Esophagus muscularis mucosa (tissue), 4 donors: ENCODE measurements around the gene CBFA2T2. TPM values are rescaled to one million over a fixed set of nuclear protein-coding genes. Genes with fewer than 3 reads are reported as not detected.
"Not testable (repeated sequence)": the region's sequence is repeated elsewhere in the genome, so short reads cannot be mapped to it uniquely, and the experiment has no call there.

Experiments
- DNase-seq: peaks from one replicate; pipeline ENCODE4 v3.0.0-alpha.2; 2017; ENCODE audit errors: extremely low spot score
- H3K27ac ChIP-seq, 4 donors: fragments of 200-600 bp; sonication (generic); replicated peaks in 1 of 4; 1 replicate in 3 of 4; 2 replicates in 1 of 4; pipeline ENCODE4 v1.5.1; 2016 to 2019; ENCODE audit warnings: mild to moderate bottlenecking in 1 of 4
- H3K27me3 ChIP-seq, 4 donors: fragments of 200-600 bp; sonication (generic); one replicate each; pipeline versions ENCODE4 v1.5.1 to v1.6.0; 2016 to 2019
- H3K36me3 ChIP-seq, 4 donors: fragments of 200-600 bp; sonication (generic); one replicate each; pipeline ENCODE4 v1.5.1; 2016 to 2019
- H3K4me1 ChIP-seq, 4 donors: fragments of 200-600 bp; sonication (generic); one replicate each; pipeline ENCODE4 v1.5.1; 2016 to 2019
- H3K4me3 ChIP-seq, 4 donors: fragments of 200-600 bp; sonication (generic); 1 replicate in 2 of 4; 2 replicates in 2 of 4; pipeline ENCODE4 v1.5.1; 2016 to 2019; ENCODE audit warnings: mild to moderate bottlenecking in 4 of 4, moderate library complexity in 1 of 4
- H3K9me3 ChIP-seq, 4 donors: fragments of 200-600 bp; sonication (generic); 1 replicate in 3 of 4; 2 replicates in 1 of 4; pipeline ENCODE4 v1.5.1; 2016 to 2019
- CTCF ChIP-seq, 3 experiments: fragments of 200-600 bp in 2 of 3; fragments of 450-650 bp in 1 of 3; sonication (generic) in 2 of 3; IDR thresholded peaks; one replicate each; pipeline ENCODE4 v1.5.1; 2017 to 2019; ENCODE audit warnings: antibody characterized with exemption in 3 of 3, mild to moderate bottlenecking in 2 of 3, moderate library complexity in 1 of 3
- EP300 ChIP-seq: sonication (generic); formaldehyde crosslinking; IDR thresholded peaks from one replicate; pipeline ENCODE4 v1.6.1; 2017; ENCODE audit warnings: antibody characterized with exemption
- POLR2A ChIP-seq: fragments of 450-650 bp; IDR thresholded peaks from one replicate; pipeline ENCODE4 v1.6.1; 2017; ENCODE audit warnings: antibody characterized with exemption, moderate library complexity, mild to moderate bottlenecking, low read depth
- POLR2AphosphoS5 ChIP-seq, 2 donors: sonication (generic); formaldehyde crosslinking; IDR thresholded peaks; one replicate each; pipeline ENCODE4 v1.6.1; 2017; ENCODE audit warnings: antibody characterized with exemption in 2 of 2
- whole genome bisulfite sequencing: methylation state at CpG from one replicate; pipeline ENCODE4 v1.1.5; 2018; 5-methylcytosine and 5-hydroxymethylcytosine counted together
- intact Hi-C: fragments of 100-400 bp; cut with DNase I; formaldehyde crosslinking; loops from one replicate; pipeline ENCODE4 v1.15.1; 2023
- total RNA-seq, 4 donors: library from RNA; depleted of rRNA; stranded (reverse); fragments of >200 nt; gene quantifications; one replicate each; pipeline versions ENCODE4 v1.1.0 to v1.2.1, GENCODE V29; 2016

Gene CBFA2T2
- total RNA-seq, 4 donors from 2014 or later, result 11.3 to 17.7 (median 14.6) TPM

GRCh38 chr20:33589059-33589458 is 99.2 kb downstream of the CBFA2T2 start:
- DNase-seq, result no peak
- intact Hi-C loops, result no loop called here

GRCh38 chr20:33591901-33592300 is 102.0 kb downstream of the CBFA2T2 start:
- 93% methylated on average over 9 of the region's 9 CpGs for WGBS
- DNase-seq, H3K27ac ChIP-seq, H3K36me3 ChIP-seq, H3K4me1 ChIP-seq, H3K9me3 ChIP-seq, H3K4me3 ChIP-seq, intact Hi-C loops, H3K27me3 ChIP-seq: not testable (repeated sequence)

More at GRCh38 chr20:33589059-33589458, 99.2 kb downstream of the CBFA2T2 start:
- H3K27ac ChIP-seq, result no peak overlapping the region
- H3K36me3 ChIP-seq, result no peaks in the 10 kb centered on the region
- no peaks in the 10 kb centered on the region for H3K9me3 ChIP-seq
- H3K4me1 ChIP-seq, result peaks cover 0 to 15% (median 10%) of the 10 kb centered on the region in 4 donors
- no peak for TF ChIP-seq CTCF (IDR thresholded peaks at IDR 0.05)
- TF ChIP-seq POLR2A, result no peak
- no peak for TF ChIP-seq POLR2AphosphoS5 (IDR thresholded peaks at IDR 0.05)
- no peak for TF ChIP-seq EP300
- no peaks in the 10 kb centered on the region for H3K27me3 ChIP-seq
- no peak overlapping the region for H3K4me3 ChIP-seq

GRCh38 chr20:33594743-33595142 is 104.8 kb downstream of the CBFA2T2 start:
- peaks cover 0 to 4% (median 0%) of the 10 kb centered on the region in 4 donors for H3K36me3 ChIP-seq
- TF ChIP-seq EP300, result no peak
- no peak for TF ChIP-seq POLR2A
- no peak for TF ChIP-seq POLR2AphosphoS5 (IDR thresholded peaks at IDR 0.05)
- no peak for TF ChIP-seq CTCF (IDR thresholded peaks at IDR 0.05)
- H3K4me3 ChIP-seq, result no peak overlapping the region
- no peaks in the 10 kb centered on the region for H3K9me3 ChIP-seq
- DNase-seq, result no peak
- intact Hi-C loops, result no loop called here
- H3K27ac ChIP-seq, result no peak overlapping the region
- H3K27me3 ChIP-seq, result no peaks in the 10 kb centered on the region
- no peaks in the 10 kb centered on the region for H3K4me1 ChIP-seq
- 92% methylated on average over 2 of the region's 2 CpGs for WGBS

GRCh38 chr20:33600414-33600813 is 110.5 kb downstream of the CBFA2T2 start:
- Histone ChIP-seq H3K9me3 (no peaks in the 10 kb centered on the region), H3K27me3 (no peaks in the 10 kb centered on the region), H3K36me3 (peaks cover 0 to 4% (median 2%) of the 10 kb centered on the region in 4 donors), H3K27ac (no peak overlapping the region), H3K4me1 (peaks cover 0 to 12% (median 7%) of the 10 kb centered on the region in 4 donors), H3K4me3 (no peak overlapping the region)
- no peak for TF ChIP-seq CTCF (IDR thresholded peaks at IDR 0.05)
- no peak for TF ChIP-seq EP300
- TF ChIP-seq POLR2AphosphoS5 (IDR thresholded peaks at IDR 0.05), result no peak
- no peak for TF ChIP-seq POLR2A
- WGBS, result 98% methylated on average over 3 of the region's 4 CpGs
- DNase-seq, result no peak
- intact Hi-C loops, result no loop called here

GRCh38 chr20:33600981-33601380 is 111.1 kb downstream of the CBFA2T2 start:
- H3K36me3 ChIP-seq, result peaks cover 0 to 4% (median 2%) of the 10 kb centered on the region in 4 donors
- H3K9me3 ChIP-seq, result no peaks in the 10 kb centered on the region
- H3K27me3 ChIP-seq, result no peaks in the 10 kb centered on the region
- no peak for DNase-seq
- H3K4me1 ChIP-seq, result peaks cover 0 to 12% (median 7%) of the 10 kb centered on the region in 4 donors
- intact Hi-C loops, result no loop called here
- H3K27ac ChIP-seq, result no peak overlapping the region
- WGBS, result 96% methylated on average over 8 of the region's 8 CpGs
- TF ChIP-seq POLR2A (no peak), POLR2AphosphoS5 (IDR thresholded peaks at IDR 0.05) (no peak), EP300 (no peak), CTCF (IDR thresholded peaks at IDR 0.05) (no peak)
- no peak overlapping the region for H3K4me3 ChIP-seq
